Vagina (tissue), 2 donors: ENCODE data around the gene SPECC1. TPM values are rescaled to one million over a fixed set of nuclear protein-coding genes. Genes with fewer than 3 reads are reported as not detected.

Experiments
- DNase-seq, 2 donors: peaks; one replicate each; pipeline ENCODE4 v3.0.0-alpha.2; 2017; ENCODE audit errors: extremely low spot score in 2 of 2
- H3K27ac ChIP-seq: fragments of 200-600 bp; sonication (generic); one replicate; pipeline ENCODE4 v1.5.1; 2019
- H3K27me3 ChIP-seq: fragments of 200-600 bp; sonication (generic); one replicate; pipeline ENCODE4 v1.5.1; 2019
- H3K36me3 ChIP-seq, 2 donors: fragments of 200-600 bp; sonication (generic); one replicate each; pipeline ENCODE4 v1.5.1; 2017 to 2019
- H3K4me1 ChIP-seq: fragments of 200-600 bp; sonication (generic); one replicate; pipeline ENCODE4 v1.5.1; 2019
- H3K4me3 ChIP-seq, 2 donors: fragments of 200-600 bp; sonication (generic); 1 replicate in 1 of 2; 2 replicates in 1 of 2; pipeline ENCODE4 v1.5.1; 2016 to 2019
- H3K9me3 ChIP-seq: fragments of 200-600 bp; sonication (generic); one replicate; pipeline ENCODE4 v1.5.1; 2019
- CTCF ChIP-seq, 3 experiments: fragments of 450-650 bp in 2 of 3; fragments of 200-600 bp in 1 of 3; sonication (generic) in 1 of 3; IDR thresholded peaks; one replicate each; pipeline ENCODE4 v1.5.1; 2017 to 2019; ENCODE audit warnings: antibody characterized with exemption in 3 of 3, mild to moderate bottlenecking in 2 of 3, moderate library complexity in 2 of 3
- POLR2A ChIP-seq, 2 donors: fragments of 450-650 bp; IDR thresholded peaks; one replicate each; pipeline ENCODE4 v1.6.1; 2017; ENCODE audit warnings: antibody characterized with exemption in 2 of 2, mild to moderate bottlenecking in 2 of 2, moderate library complexity in 2 of 2
- POLR2AphosphoS5 ChIP-seq, 2 donors: sonication (generic); formaldehyde crosslinking; IDR thresholded peaks; one replicate each; pipeline ENCODE4 v1.9.0; 2017; ENCODE audit warnings: antibody characterized with exemption in 2 of 2, mild to moderate bottlenecking in 2 of 2, low read depth in 1 of 2; ENCODE audit not compliant: insufficient read depth in 1 of 2
- intact Hi-C: fragments of 100-400 bp; cut with DNase I; formaldehyde crosslinking; loops from one replicate; pipeline ENCODE4 v1.15.1; 2023
- total RNA-seq: library from RNA; depleted of rRNA; stranded (reverse); fragments of >200 nt; gene quantifications from one replicate; pipeline ENCODE4 v1.2.3, GENCODE V29; 2016

SPECC1 gene
- total RNA-seq, 1 donor from 2014 or later = 25.3 TPM

- H3K4me1 ChIP-seq = no peaks in the 10 kb centered on the region
- TF ChIP-seq POLR2AphosphoS5 (IDR thresholded peaks at IDR 0.05; ENCODE audit: insufficient read depth in 1 of 2, low read depth in 1 of 2) = no peak
- TF ChIP-seq CTCF (IDR thresholded peaks at IDR 0.05) = no peak
- no peak for TF ChIP-seq POLR2A (IDR thresholded peaks at IDR 0.05)
- no peak for DNase-seq
- no peak overlapping the region for H3K27ac ChIP-seq
- H3K4me3 ChIP-seq = no peak overlapping the region
- H3K9me3 ChIP-seq = no peaks in the 10 kb centered on the region
- no peaks in the 10 kb centered on the region for H3K27me3 ChIP-seq
- intact Hi-C loops = no loop called here
- no peaks in the 10 kb centered on the region for H3K36me3 ChIP-seq
Measured at GRCh38 chr17:20241855-20242254, 232.7 kb downstream of the SPECC1 start.

- no peak overlapping the region for H3K27ac ChIP-seq
- no peaks in the 10 kb centered on the region for H3K27me3 ChIP-seq
- no peak overlapping the region for H3K4me3 ChIP-seq
- no peaks in the 10 kb centered on the region for H3K9me3 ChIP-seq
- TF ChIP-seq POLR2A (IDR thresholded peaks at IDR 0.05) = no peak
- TF ChIP-seq CTCF (IDR thresholded peaks at IDR 0.05) = no peak
- no peak for TF ChIP-seq POLR2AphosphoS5 (IDR thresholded peaks at IDR 0.05; ENCODE audit: insufficient read depth in 1 of 2, low read depth in 1 of 2)
- no peaks in the 10 kb centered on the region for H3K36me3 ChIP-seq
- H3K4me1 ChIP-seq = no peaks in the 10 kb centered on the region
- intact Hi-C loops = no loop called here
- DNase-seq = no peak
Measured at GRCh38 chr17:20242271-20242670, 233.1 kb downstream of the SPECC1 start.

- no peak for DNase-seq
- no peaks in the 10 kb centered on the region for H3K27me3 ChIP-seq
- H3K27ac ChIP-seq = no peak overlapping the region
- H3K36me3 ChIP-seq = no peaks in the 10 kb centered on the region
- H3K4me3 ChIP-seq = no peak overlapping the region
- intact Hi-C loops = no loop called here
- H3K4me1 ChIP-seq = no peaks in the 10 kb centered on the region
- TF ChIP-seq POLR2AphosphoS5 (IDR thresholded peaks at IDR 0.05; ENCODE audit: insufficient read depth in 1 of 2, low read depth in 1 of 2) (no peak), POLR2A (IDR thresholded peaks at IDR 0.05) (no peak), CTCF (IDR thresholded peaks at IDR 0.05) (no peak)
- H3K9me3 ChIP-seq = no peaks in the 10 kb centered on the region
Measured at GRCh38 chr17:20243524-20243923, 234.4 kb downstream of the SPECC1 start.

GRCh38 chr17:20244671-20245070 is 235.5 kb downstream of the SPECC1 start:
- DNase-seq = no peak
- H3K4me3 ChIP-seq = no peak overlapping the region
- TF ChIP-seq CTCF (IDR thresholded peaks at IDR 0.05) (no peak), POLR2AphosphoS5 (IDR thresholded peaks at IDR 0.05; ENCODE audit: insufficient read depth in 1 of 2, low read depth in 1 of 2) (no peak), POLR2A (IDR thresholded peaks at IDR 0.05) (no peak)
- H3K27ac ChIP-seq = no peak overlapping the region
- H3K9me3 ChIP-seq = no peaks in the 10 kb centered on the region
- intact Hi-C loops = no loop called here
- H3K27me3 ChIP-seq = no peaks in the 10 kb centered on the region
- no peaks in the 10 kb centered on the region for H3K4me1 ChIP-seq
- no peaks in the 10 kb centered on the region for H3K36me3 ChIP-seq

GRCh38 chr17:20246692-20247091 is 237.5 kb downstream of the SPECC1 start:
- Histone ChIP-seq H3K27ac (no peak overlapping the region), H3K27me3 (no peaks in the 10 kb centered on the region), H3K9me3 (no peaks in the 10 kb centered on the region), H3K4me3 (no peak overlapping the region), H3K36me3 (no peaks in the 10 kb centered on the region), H3K4me1 (no peaks in the 10 kb centered on the region)
- TF ChIP-seq POLR2A (IDR thresholded peaks at IDR 0.05) (no peak), CTCF (IDR thresholded peaks at IDR 0.05) (no peak), POLR2AphosphoS5 (IDR thresholded peaks at IDR 0.05; ENCODE audit: insufficient read depth in 1 of 2, low read depth in 1 of 2) (no peak)
- DNase-seq = no peak
- intact Hi-C loops = no loop called here
